SU-DHL-6 (cell line): ENCODE data around the gene ARID3B.

Source experiments
- EZH2phosphoT487 ChIP-seq: fragments of 200-600 bp; sonication (generic), shearing (Covaris generic); conservative IDR thresholded peaks from 2 replicates; pipeline ENCODE4 v1.6.1; 2018; ENCODE audit warnings: mild to moderate bottlenecking, antibody characterized with exemption, low read length, moderate library complexity, mixed read lengths
- TF ChIP-seq, protein P1 (sequence below): fragments of 200-600 bp; sonication (generic); IDR thresholded peaks from one replicate; pipeline ENCODE4 v1.5.1; 2017; ENCODE audit warnings: antibody characterized with exemption, mild to moderate bottlenecking, low read length, moderate library complexity; ENCODE audit not compliant: insufficient read depth, poor library complexity, severe bottlenecking

DNA sequence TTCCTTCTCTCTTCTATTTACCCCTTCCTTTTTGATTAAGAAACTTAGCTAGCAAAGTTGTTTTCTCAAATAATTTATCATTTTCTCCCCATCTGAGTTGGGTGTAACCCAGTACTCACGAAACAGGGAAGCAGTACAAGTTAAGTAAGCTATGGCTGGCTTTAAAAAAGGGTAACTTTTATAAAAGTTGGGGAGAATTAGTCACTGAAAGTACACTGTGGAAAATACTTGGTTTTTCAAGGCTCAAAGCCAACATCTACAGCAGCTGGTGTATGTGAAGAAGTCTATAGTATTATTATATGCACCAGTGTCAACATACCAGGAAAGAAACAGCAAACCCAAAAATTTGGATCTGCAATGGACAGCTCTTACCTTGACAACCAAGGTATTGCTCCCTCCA, 100.1 kb downstream of the ARID3B start:
- TF ChIP-seq, protein P1, sequence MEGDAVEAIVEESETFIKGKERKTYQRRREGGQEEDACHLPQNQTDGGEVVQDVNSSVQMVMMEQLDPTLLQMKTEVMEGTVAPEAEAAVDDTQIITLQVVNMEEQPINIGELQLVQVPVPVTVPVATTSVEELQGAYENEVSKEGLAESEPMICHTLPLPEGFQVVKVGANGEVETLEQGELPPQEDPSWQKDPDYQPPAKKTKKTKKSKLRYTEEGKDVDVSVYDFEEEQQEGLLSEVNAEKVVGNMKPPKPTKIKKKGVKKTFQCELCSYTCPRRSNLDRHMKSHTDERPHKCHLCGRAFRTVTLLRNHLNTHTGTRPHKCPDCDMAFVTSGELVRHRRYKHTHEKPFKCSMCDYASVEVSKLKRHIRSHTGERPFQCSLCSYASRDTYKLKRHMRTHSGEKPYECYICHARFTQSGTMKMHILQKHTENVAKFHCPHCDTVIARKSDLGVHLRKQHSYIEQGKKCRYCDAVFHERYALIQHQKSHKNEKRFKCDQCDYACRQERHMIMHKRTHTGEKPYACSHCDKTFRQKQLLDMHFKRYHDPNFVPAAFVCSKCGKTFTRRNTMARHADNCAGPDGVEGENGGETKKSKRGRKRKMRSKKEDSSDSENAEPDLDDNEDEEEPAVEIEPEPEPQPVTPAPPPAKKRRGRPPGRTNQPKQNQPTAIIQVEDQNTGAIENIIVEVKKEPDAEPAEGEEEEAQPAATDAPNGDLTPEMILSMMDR = no peak
- TF ChIP-seq EZH2phosphoT487 = no peak
